GM12864 (cell line): Measurements from ENCODE around the gene SPATS2L.

Experiments
- DNase-seq: peaks from one replicate; pipeline ENCODE4 v3.0.0-alpha.2; 2011; ENCODE audit warnings: low read depth
- H3K4me3 ChIP-seq: 2 replicates; pipeline ENCODE4 v1.5.1; 2011; ENCODE audit warnings: mild to moderate bottlenecking, low read depth, low read length, control low read depth
- CTCF ChIP-seq: IDR thresholded peaks from 2 replicates; pipeline ENCODE4 v1.5.1; 2011; ENCODE audit warnings: low read depth, mild to moderate bottlenecking, moderate library complexity, low read length, control low read depth, inconsistent platforms; ENCODE audit errors: missing control alignments

The SPATS2L gene

GRCh38 chr2:200345975-200346374, 39.5 kb downstream of the SPATS2L start:
- DNase-seq: no peak
- no peak overlapping the region for H3K4me3 ChIP-seq
- no peak for TF ChIP-seq CTCF

GRCh38 chr2:200347301-200347700, 40.8 kb downstream of the SPATS2L start:
- DNase-seq: no peak
- TF ChIP-seq CTCF: no peak
- no peak overlapping the region for H3K4me3 ChIP-seq

GRCh38 chr2:200348897-200349563, 42.5 kb downstream of the SPATS2L start:
- no peak overlapping the region for H3K4me3 ChIP-seq
- DNase-seq: no peak
- TF ChIP-seq CTCF: no peak

GRCh38 chr2:200349868-200350267, 43.4 kb downstream of the SPATS2L start:
- H3K4me3 ChIP-seq: no peak overlapping the region
- TF ChIP-seq CTCF: no peak
- no peak for DNase-seq

- DNase-seq: no peak
- H3K4me3 ChIP-seq: no peak overlapping the region
- TF ChIP-seq CTCF: no peak
Measured at GRCh38 chr2:200350850-200351285, 44.4 kb downstream of the SPATS2L start.

GRCh38 chr2:200351815-200352214, 45.3 kb downstream of the SPATS2L start:
- no peak for DNase-seq
- no peak for TF ChIP-seq CTCF
- no peak overlapping the region for H3K4me3 ChIP-seq

- no peak for DNase-seq
- H3K4me3 ChIP-seq: no peak overlapping the region
- no peak for TF ChIP-seq CTCF
Measured at GRCh38 chr2:200352636-200353035, 46.1 kb downstream of the SPATS2L start.
